K562 (cell line): ENCODE results near the gene TPM4. TPM values are rescaled to one million over a fixed set of nuclear protein-coding genes. Genes with fewer than 3 reads are reported as not detected.

Source experiments
- BHLHE40 ChIP-seq: IDR thresholded peaks from 2 replicates; pipeline ENCODE4 v1.6.1; 2011; ENCODE audit warnings: low read length, improper control_type of control experiment
- CREBBP ChIP-seq: IDR thresholded peaks from one replicate; pipeline ENCODE4 v1.6.1; 2012; ENCODE audit warnings: low read depth, mild to moderate bottlenecking, control low read depth, inconsistent platforms, low read length
- ZHX1 ChIP-seq: fragments of 150-350 bp; conservative IDR thresholded peaks from 2 replicates; pipeline ENCODE4 v1.6.1; 2014; ENCODE audit warnings: low read length
- ZNF316 ChIP-seq: fragments of 450-650 bp; IDR thresholded peaks from 2 replicates; pipeline ENCODE4 v1.6.1; 2016
- ZNF609 ChIP-seq: sonication (generic); formaldehyde crosslinking; IDR thresholded peaks from 2 replicates; pipeline ENCODE4 v1.8.1; 2023; ENCODE audit warnings: missing genetic modification reagents, mild to moderate bottlenecking, borderline replicate concordance
- ZNF639 ChIP-seq, 2 experiments: fragments of 200-800 bp in 1 of 2; sonication (Bioruptor generic) in 1 of 2; sonication (generic) in 1 of 2; formaldehyde crosslinking in 1 of 2; IDR thresholded peaks in 1 of 2; conservative IDR thresholded peaks in 1 of 2; 2 replicates each; pipeline versions ENCODE4 v1.5.0 to v1.6.1; 2016 to 2020; ENCODE audit warnings: missing compliant biosample characterization in 1 of 2, missing genetic modification characterization in 1 of 2, missing genetic modification reagents in 1 of 2
- polyA plus RNA-seq, 8 experiments: library from polyadenylated mRNA; depleted of rRNA in 4 of 8; stranded (reverse) in 5 of 8; unstranded in 3 of 8; fragments of >200 nt; fragmentation: Nextera tagmentation in 2 of 8; fragmentation: Illumina TruSeq in 1 of 8; extraction: Ambion mirVana in 2 of 8; extraction: Trizol in 1 of 8; gene quantifications; 2 replicates each; pipeline versions ENCODE4 v1.2.1 to v1.2.3, GENCODE V29; 2011 to 2014; ENCODE audit warnings: inconsistent platforms in 1 of 8, missing spikeins in 1 of 8
- total RNA-seq, 7 experiments: library from RNA; depleted of rRNA in 6 of 7; stranded (reverse); fragments of >200 nt in 6 of 7; fragmentation: Illumina TruSeq in 2 of 7; extraction: Trizol in 2 of 7; gene quantifications; 2 replicates each; pipeline versions ENCODE4 v1.2.1 to v1.2.3, GENCODE V29; 2011 to 2021; ENCODE audit warnings: low replicate concordance in 1 of 7

Gene TPM4
- total and polyA plus RNA-seq, 9 of the 15 experiments (the other 6 are each of a cell fraction or from before 2014, with no cell fraction given) = 28.1 to 111 (median 77.4) TPM

GRCh38 chr19:16036941-16037340 lies 39.4 kb upstream of the TPM4 start (continued):
- TF ChIP-seq ZNF609 (CRISPR knock-in tag) = no peak
- no peak for TF ChIP-seq ZNF316
- TF ChIP-seq CREBBP = no peak
- TF ChIP-seq BHLHE40 = no peak
- no peak for TF ChIP-seq ZHX1
- TF ChIP-seq ZNF639 (CRISPR knock-in tag; conservative IDR thresholded peaks at IDR 0.05 in 1 of 2, IDR thresholded peaks at IDR 0.05 in 1 of 2) = no peak
